WTC11 (cell line): Measurements from ENCODE around the gene NEXMIF. TPM values are rescaled to one million over a fixed set of nuclear protein-coding genes. Genes with fewer than 3 reads are reported as not detected.

Source experiments
- ATAC-seq: fragments of 200-7000 bp; cut with Tn5 transposase; 2 replicates; pipeline ENCODE4 v1.10.0; 2021; ENCODE audit warnings: mild to moderate bottlenecking, moderate library complexity
- CTCF ChIA-PET: fragments of 300-600 bp; sonication (Branson Sonifier 250); formaldehyde crosslinking; loops from one replicate; lab custom pipeline; 2021; ENCODE audit warnings: antibody characterized with exemption; lab: Charles Lee
- POLR2A ChIA-PET: fragments of 350-600 bp; sonication (Branson Sonifier 250); formaldehyde crosslinking; loops from one replicate; lab custom pipeline; 2021; ENCODE audit warnings: antibody characterized with exemption; lab: Charles Lee
- DNase-seq: peaks from one replicate; pipeline ENCODE4 v3.0.0; 2021; ENCODE audit warnings: low spot score
- H3K27ac Mint-ChIP-seq: 2 replicates; pipeline ENCODE4 v1.8.0; 2021; ENCODE audit warnings: mixed read lengths
- H3K27me3 Mint-ChIP-seq: 2 replicates; pipeline ENCODE4 v1.8.0; 2021; ENCODE audit warnings: low read depth, mild to moderate bottlenecking, moderate library complexity, mixed read lengths
- H3K36me3 Mint-ChIP-seq: 2 replicates; pipeline ENCODE4 v1.8.0; 2021; ENCODE audit warnings: mixed read lengths
- H3K4me1 Mint-ChIP-seq: 2 replicates; pipeline ENCODE4 v1.8.0; 2022; ENCODE audit warnings: mixed read lengths
- H3K4me3 Mint-ChIP-seq: 2 replicates; pipeline ENCODE4 v1.8.0; 2021; ENCODE audit warnings: mild to moderate bottlenecking, moderate library complexity, mixed read lengths
- H3K9me3 Mint-ChIP-seq: 2 replicates; pipeline ENCODE4 v1.8.0; 2021; ENCODE audit warnings: mixed read lengths
- CBFB ChIP-seq: sonication (generic); formaldehyde crosslinking; IDR thresholded peaks from 2 replicates; pipeline ENCODE4 v1.8.1; 2022; ENCODE audit warnings: mild to moderate bottlenecking, low read depth, missing genetic modification reagents
- CREB1 ChIP-seq: sonication (generic); formaldehyde crosslinking; IDR thresholded peaks from 2 replicates; pipeline ENCODE4 v1.8.0; 2023; ENCODE audit warnings: mild to moderate bottlenecking, missing genetic modification reagents
- CREM ChIP-seq: sonication (generic); formaldehyde crosslinking; IDR thresholded peaks from 2 replicates; pipeline ENCODE4 v1.8.1; 2022; ENCODE audit warnings: mild to moderate bottlenecking, missing genetic modification reagents, moderate library complexity
- GABPB1 ChIP-seq: sonication (generic); formaldehyde crosslinking; IDR thresholded peaks from 2 replicates; pipeline ENCODE4 v1.8.1; 2023; ENCODE audit warnings: mild to moderate bottlenecking, missing genetic modification reagents
- GRHL2 ChIP-seq: fragments of 250-450 bp; sonication (Bioruptor Pico); IDR thresholded peaks from 2 replicates; pipeline ENCODE4 v1.8.0; 2022; ENCODE audit warnings: mild to moderate bottlenecking, moderate library complexity; ENCODE audit not compliant: insufficient replicate concordance, severe bottlenecking
- NR2C2 ChIP-seq: sonication (generic); formaldehyde crosslinking; IDR thresholded peaks from 2 replicates; pipeline ENCODE4 v1.8.0; 2022; ENCODE audit warnings: mild to moderate bottlenecking, missing genetic modification reagents
- OVOL2 ChIP-seq: fragments of 250-450 bp; sonication (Bioruptor Pico); IDR thresholded peaks from 2 replicates; pipeline ENCODE4 v1.9.0; 2021; ENCODE audit warnings: mild to moderate bottlenecking, borderline replicate concordance
- RELA ChIP-seq: sonication (generic); formaldehyde crosslinking; IDR thresholded peaks from 2 replicates; pipeline ENCODE4 v1.8.1; 2022; ENCODE audit warnings: missing genetic modification reagents, mild to moderate bottlenecking, borderline replicate concordance
- SMAD3 ChIP-seq: sonication (generic); formaldehyde crosslinking; IDR thresholded peaks from 2 replicates; pipeline ENCODE4 v1.8.0; 2022; ENCODE audit warnings: missing genetic modification reagents, mild to moderate bottlenecking, borderline replicate concordance
- SOX15 ChIP-seq: fragments of 250-450 bp; sonication (Bioruptor Pico); IDR thresholded peaks from 2 replicates; pipeline ENCODE4 v1.9.0; 2021; ENCODE audit warnings: mild to moderate bottlenecking
- TCF7 ChIP-seq: sonication (generic); formaldehyde crosslinking; IDR thresholded peaks from 2 replicates; pipeline ENCODE4 v1.8.0; 2022; ENCODE audit warnings: mild to moderate bottlenecking, low read depth, missing genetic modification reagents, moderate library complexity
- ZNF396 ChIP-seq: fragments of 250-450 bp; sonication (Bioruptor Pico); IDR thresholded peaks from 2 replicates; pipeline ENCODE4 v1.8.0; 2021; ENCODE audit warnings: mild to moderate bottlenecking, moderate library complexity, borderline replicate concordance
- total RNA-seq: library from RNA; stranded (reverse); gene quantifications from 3 replicates; pipeline ENCODE4 v1.2.3, GENCODE V29; 2021
- TF ChIP-seq, protein P1 (sequence below): fragments of 250-450 bp; sonication (Bioruptor Pico); IDR thresholded peaks from 2 replicates; pipeline ENCODE4 v2.1.2; 2022; ENCODE audit warnings: mild to moderate bottlenecking, moderate library complexity
- TF ChIP-seq, protein P2 (sequence below): sonication (generic); formaldehyde crosslinking; IDR thresholded peaks from 2 replicates; pipeline ENCODE4 v1.8.0; 2022; ENCODE audit warnings: mild to moderate bottlenecking, missing genetic modification reagents
- TF ChIP-seq, protein P3 (sequence below): sonication (generic); formaldehyde crosslinking; IDR thresholded peaks from 2 replicates; pipeline ENCODE4 v1.8.1; 2023; ENCODE audit warnings: mild to moderate bottlenecking, missing genetic modification reagents
- TF ChIP-seq, protein P4 (sequence below): sonication (generic); formaldehyde crosslinking; conservative IDR thresholded peaks from 2 replicates; pipeline ENCODE4 v1.8.1; 2022; ENCODE audit warnings: mild to moderate bottlenecking, missing genetic modification reagents
- TF ChIP-seq, protein P5 (sequence below): sonication (generic); formaldehyde crosslinking; IDR thresholded peaks from 2 replicates; pipeline ENCODE4 v1.8.1; 2023; ENCODE audit warnings: mild to moderate bottlenecking, missing genetic modification reagents, borderline replicate concordance

NEXMIF gene
- total RNA-seq, 1 experiment from 2014 or later = 0.94 TPM

GRCh38 chrX:74788545-74789086 is 136.6 kb downstream of the NEXMIF start (continued):
- TF ChIP-seq, protein P1, sequence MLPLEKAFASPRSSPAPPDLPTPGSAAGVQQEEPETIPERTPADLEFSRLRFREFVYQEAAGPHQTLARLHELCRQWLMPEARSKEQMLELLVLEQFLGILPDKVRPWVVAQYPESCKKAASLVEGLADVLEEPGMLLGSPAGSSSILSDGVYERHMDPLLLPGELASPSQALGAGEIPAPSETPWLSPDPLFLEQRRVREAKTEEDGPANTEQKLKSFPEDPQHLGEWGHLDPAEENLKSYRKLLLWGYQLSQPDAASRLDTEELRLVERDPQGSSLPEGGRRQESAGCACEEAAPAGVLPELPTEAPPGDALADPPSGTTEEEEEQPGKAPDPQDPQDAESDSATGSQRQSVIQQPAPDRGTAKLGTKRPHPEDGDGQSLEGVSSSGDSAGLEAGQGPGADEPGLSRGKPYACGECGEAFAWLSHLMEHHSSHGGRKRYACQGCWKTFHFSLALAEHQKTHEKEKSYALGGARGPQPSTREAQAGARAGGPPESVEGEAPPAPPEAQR (CRISPR knock-in tag) = no peak
- TF ChIP-seq TCF7 (CRISPR knock-in tag) = no peak
- TF ChIP-seq, all 79 proteins: peak for 0

DNA sequence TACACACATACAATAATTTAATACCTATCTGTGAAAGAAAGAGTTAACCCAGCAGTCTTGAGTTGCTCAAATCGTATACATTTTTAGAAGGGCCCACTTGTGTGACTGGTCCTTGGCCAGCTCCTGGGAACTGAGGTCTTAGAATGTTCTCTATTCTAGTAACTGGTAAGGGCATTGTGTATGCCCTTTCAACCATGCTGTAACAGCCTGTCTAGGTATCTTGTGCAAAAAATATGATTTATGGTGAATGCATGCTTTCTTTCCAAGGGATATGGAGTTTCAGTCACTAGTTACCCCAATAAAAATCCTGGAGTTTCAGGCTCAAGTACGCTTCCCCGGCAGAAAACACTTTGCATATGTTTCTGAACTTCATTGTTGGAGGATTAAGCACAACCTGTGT is 140.6 kb downstream of the NEXMIF start:
- ATAC-seq = no peak

GRCh38 chrX:74781507-74782034 is 143.7 kb downstream of the NEXMIF start:
- Mint-ChIP-seq H3K36me3 (no peaks in the 10 kb centered on the region), H3K27ac (no peak overlapping the region), H3K4me3 (no peak overlapping the region), H3K4me1 (peaks cover 6% of the 10 kb centered on the region), H3K27me3 (no peaks in the 10 kb centered on the region; the same call in 1 of the 2 replicates), H3K9me3 (no peaks in the 10 kb centered on the region)
- TF ChIP-seq CBFB (CRISPR knock-in tag) = no peak
- TF ChIP-seq CREM (CRISPR knock-in tag) = no peak
- TF ChIP-seq CREB1 (CRISPR knock-in tag) = no peak
- TF ChIP-seq SOX15 (CRISPR knock-in tag) = no peak
- TF ChIP-seq, protein P2, sequence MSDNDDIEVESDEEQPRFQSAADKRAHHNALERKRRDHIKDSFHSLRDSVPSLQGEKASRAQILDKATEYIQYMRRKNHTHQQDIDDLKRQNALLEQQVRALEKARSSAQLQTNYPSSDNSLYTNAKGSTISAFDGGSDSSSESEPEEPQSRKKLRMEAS (CRISPR knock-in tag) = no peak
- CTCF ChIA-PET = no interaction called here
- POLR2A ChIA-PET = no interaction called here
- ATAC-seq (no peak), DNase-seq (no peak)

More for the DNA sequence above, 140.6 kb downstream of the NEXMIF start:
- Mint-ChIP-seq H3K36me3 (no peaks in the 10 kb centered on the region), H3K4me1 (no peaks in the 10 kb centered on the region), H3K27me3 (no peaks in the 10 kb centered on the region; the same call in 1 of the 2 replicates), H3K4me3 (no peak overlapping the region), H3K27ac (no peak overlapping the region), H3K9me3 (no peaks in the 10 kb centered on the region)
- TF ChIP-seq SMAD3 (CRISPR knock-in tag) (no peak), GRHL2 (no peak), OVOL2 (no peak), GABPB1 (CRISPR knock-in tag) (no peak), ZNF396 (CRISPR knock-in tag) (no peak), NR2C2 (CRISPR knock-in tag) (no peak), RELA (CRISPR knock-in tag) (no peak)
- TF ChIP-seq, protein P3, sequence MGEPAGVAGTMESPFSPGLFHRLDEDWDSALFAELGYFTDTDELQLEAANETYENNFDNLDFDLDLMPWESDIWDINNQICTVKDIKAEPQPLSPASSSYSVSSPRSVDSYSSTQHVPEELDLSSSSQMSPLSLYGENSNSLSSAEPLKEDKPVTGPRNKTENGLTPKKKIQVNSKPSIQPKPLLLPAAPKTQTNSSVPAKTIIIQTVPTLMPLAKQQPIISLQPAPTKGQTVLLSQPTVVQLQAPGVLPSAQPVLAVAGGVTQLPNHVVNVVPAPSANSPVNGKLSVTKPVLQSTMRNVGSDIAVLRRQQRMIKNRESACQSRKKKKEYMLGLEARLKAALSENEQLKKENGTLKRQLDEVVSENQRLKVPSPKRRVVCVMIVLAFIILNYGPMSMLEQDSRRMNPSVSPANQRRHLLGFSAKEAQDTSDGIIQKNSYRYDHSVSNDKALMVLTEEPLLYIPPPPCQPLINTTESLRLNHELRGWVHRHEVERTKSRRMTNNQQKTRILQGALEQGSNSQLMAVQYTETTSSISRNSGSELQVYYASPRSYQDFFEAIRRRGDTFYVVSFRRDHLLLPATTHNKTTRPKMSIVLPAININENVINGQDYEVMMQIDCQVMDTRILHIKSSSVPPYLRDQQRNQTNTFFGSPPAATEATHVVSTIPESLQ (CRISPR knock-in tag) = no peak
- TF ChIP-seq, protein P4, sequence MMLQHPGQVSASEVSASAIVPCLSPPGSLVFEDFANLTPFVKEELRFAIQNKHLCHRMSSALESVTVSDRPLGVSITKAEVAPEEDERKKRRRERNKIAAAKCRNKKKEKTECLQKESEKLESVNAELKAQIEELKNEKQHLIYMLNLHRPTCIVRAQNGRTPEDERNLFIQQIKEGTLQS = no peak
- TF ChIP-seq, protein P5, sequence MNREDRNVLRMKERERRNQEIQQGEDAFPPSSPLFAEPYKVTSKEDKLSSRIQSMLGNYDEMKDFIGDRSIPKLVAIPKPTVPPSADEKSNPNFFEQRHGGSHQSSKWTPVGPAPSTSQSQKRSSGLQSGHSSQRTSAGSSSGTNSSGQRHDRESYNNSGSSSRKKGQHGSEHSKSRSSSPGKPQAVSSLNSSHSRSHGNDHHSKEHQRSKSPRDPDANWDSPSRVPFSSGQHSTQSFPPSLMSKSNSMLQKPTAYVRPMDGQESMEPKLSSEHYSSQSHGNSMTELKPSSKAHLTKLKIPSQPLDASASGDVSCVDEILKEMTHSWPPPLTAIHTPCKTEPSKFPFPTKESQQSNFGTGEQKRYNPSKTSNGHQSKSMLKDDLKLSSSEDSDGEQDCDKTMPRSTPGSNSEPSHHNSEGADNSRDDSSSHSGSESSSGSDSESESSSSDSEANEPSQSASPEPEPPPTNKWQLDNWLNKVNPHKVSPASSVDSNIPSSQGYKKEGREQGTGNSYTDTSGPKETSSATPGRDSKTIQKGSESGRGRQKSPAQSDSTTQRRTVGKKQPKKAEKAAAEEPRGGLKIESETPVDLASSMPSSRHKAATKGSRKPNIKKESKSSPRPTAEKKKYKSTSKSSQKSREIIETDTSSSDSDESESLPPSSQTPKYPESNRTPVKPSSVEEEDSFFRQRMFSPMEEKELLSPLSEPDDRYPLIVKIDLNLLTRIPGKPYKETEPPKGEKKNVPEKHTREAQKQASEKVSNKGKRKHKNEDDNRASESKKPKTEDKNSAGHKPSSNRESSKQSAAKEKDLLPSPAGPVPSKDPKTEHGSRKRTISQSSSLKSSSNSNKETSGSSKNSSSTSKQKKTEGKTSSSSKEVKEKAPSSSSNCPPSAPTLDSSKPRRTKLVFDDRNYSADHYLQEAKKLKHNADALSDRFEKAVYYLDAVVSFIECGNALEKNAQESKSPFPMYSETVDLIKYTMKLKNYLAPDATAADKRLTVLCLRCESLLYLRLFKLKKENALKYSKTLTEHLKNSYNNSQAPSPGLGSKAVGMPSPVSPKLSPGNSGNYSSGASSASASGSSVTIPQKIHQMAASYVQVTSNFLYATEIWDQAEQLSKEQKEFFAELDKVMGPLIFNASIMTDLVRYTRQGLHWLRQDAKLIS (CRISPR knock-in tag) = no peak
- ChIA-PET CTCF (no interaction called here), POLR2A (no interaction called here)
- no peak for DNase-seq
